Parathyroid adenoma (tissue), 2 donors: ENCODE measurements around the gene EIF5.
A peak's percentile ranks its signal among the peaks of the same experiment; 100 is the strongest.

Experiments used
- H2AFZ ChIP-seq: fragments of 300-600 bp; sonication (generic); one replicate; pipeline ENCODE4 v1.7.0; 2017; ENCODE audit warnings: antibody characterized with exemption, mild to moderate bottlenecking
- H3K27ac ChIP-seq: fragments of 300-600 bp; sonication (generic); one replicate; pipeline ENCODE4 v1.7.0; 2017
- H3K27me3 ChIP-seq: fragments of 300-600 bp; sonication (generic); one replicate; pipeline ENCODE4 v1.7.0; 2017; ENCODE audit warnings: low read length; ENCODE audit not compliant: control insufficient read depth, insufficient read depth
- H3K36me3 ChIP-seq: fragments of 300-600 bp; sonication (generic); one replicate; pipeline ENCODE4 v1.7.0; 2017; ENCODE audit warnings: low read length; ENCODE audit not compliant: control insufficient read depth, insufficient read depth
- H3K4me1 ChIP-seq: fragments of 300-600 bp; sonication (generic); one replicate; pipeline ENCODE4 v1.7.0; 2017; ENCODE audit warnings: control low read depth
- H3K4me2 ChIP-seq: fragments of 300-600 bp; sonication (generic); one replicate; pipeline ENCODE4 v1.7.0; 2017; ENCODE audit warnings: low read length
- H3K4me3 ChIP-seq: fragments of 300-600 bp; sonication (generic); one replicate; pipeline ENCODE4 v1.7.0; 2017; ENCODE audit warnings: low read depth, low read length
- H3K79me2 ChIP-seq: fragments of 300-600 bp; sonication (generic); one replicate; pipeline ENCODE4 v1.7.0; 2017; ENCODE audit warnings: control low read depth
- H3K9ac ChIP-seq: fragments of 300-600 bp; sonication (generic); one replicate; pipeline ENCODE4 v1.7.0; 2017; ENCODE audit warnings: mild to moderate bottlenecking
- H3K9me3 ChIP-seq: fragments of 300-600 bp; sonication (generic); one replicate; pipeline ENCODE4 v1.7.0; 2017; ENCODE audit warnings: low read length; ENCODE audit not compliant: control insufficient read depth
- CTCF ChIP-seq: fragments of 300-600 bp; sonication (generic); IDR thresholded peaks from one replicate; pipeline ENCODE4 v1.7.0; 2017; ENCODE audit warnings: antibody characterized with exemption, mild to moderate bottlenecking
- donor health status: primary hyperparathyroidism.

Gene EIF5

GRCh38 chr14:103391048-103391447 is 57.0 kb downstream of the EIF5 start:
- no peak overlapping the region for H3K4me3 ChIP-seq
- peak; percentile 72 for TF ChIP-seq CTCF
- no peak overlapping the region for H3K9ac ChIP-seq
- no peak overlapping the region for H2AFZ ChIP-seq
- H3K27me3 ChIP-seq = no peaks in the 10 kb centered on the region
- H3K4me2 ChIP-seq = no peak overlapping the region
- no peaks in the 10 kb centered on the region for H3K36me3 ChIP-seq
- peaks cover 28% of the 10 kb centered on the region for H3K4me1 ChIP-seq
- H3K9me3 ChIP-seq = no peaks in the 10 kb centered on the region
- peaks cover 74% of the 10 kb centered on the region for H3K79me2 ChIP-seq
- H3K27ac ChIP-seq = no peak overlapping the region

GRCh38 chr14:103392106-103392505 is 58.1 kb downstream of the EIF5 start:
- TF ChIP-seq CTCF = no peak
- Histone ChIP-seq H3K9me3 (no peaks in the 10 kb centered on the region), H3K79me2 (peaks cover 72% of the 10 kb centered on the region), H3K27me3 (no peaks in the 10 kb centered on the region), H2AFZ (no peak overlapping the region), H3K27ac (no peak overlapping the region), H3K9ac (no peak overlapping the region), H3K4me3 (no peak overlapping the region), H3K4me1 (peaks cover 30% of the 10 kb centered on the region), H3K4me2 (no peak overlapping the region), H3K36me3 (no peaks in the 10 kb centered on the region)

- Histone ChIP-seq H3K36me3 (no peaks in the 10 kb centered on the region), H2AFZ (no peak overlapping the region), H3K27ac (no peak overlapping the region), H3K79me2 (peaks cover 73% of the 10 kb centered on the region), H3K4me2 (no peak overlapping the region), H3K9ac (no peak overlapping the region), H3K4me3 (no peak overlapping the region), H3K27me3 (no peaks in the 10 kb centered on the region), H3K9me3 (no peaks in the 10 kb centered on the region), H3K4me1 (peaks cover 29% of the 10 kb centered on the region)
- no peak for TF ChIP-seq CTCF
Observed at GRCh38 chr14:103392572-103392971, 58.5 kb downstream of the EIF5 start.

GRCh38 chr14:103393070-103393469 is 59.0 kb downstream of the EIF5 start:
- Histone ChIP-seq H3K4me2 (no peak overlapping the region), H3K79me2 (peaks cover 73% of the 10 kb centered on the region), H3K9ac (no peak overlapping the region), H2AFZ (no peak overlapping the region), H3K4me3 (no peak overlapping the region), H3K36me3 (no peaks in the 10 kb centered on the region), H3K9me3 (no peaks in the 10 kb centered on the region), H3K27me3 (no peaks in the 10 kb centered on the region), H3K27ac (no peak overlapping the region), H3K4me1 (peaks cover 28% of the 10 kb centered on the region)
- no peak for TF ChIP-seq CTCF

GRCh38 chr14:103393676-103394626 is 59.9 kb downstream of the EIF5 start:
- no peaks in the 10 kb centered on the region for H3K36me3 ChIP-seq
- peaks cover 69% of the 10 kb centered on the region for H3K79me2 ChIP-seq
- peak overlapping the region; percentile 45 for H3K4me2 ChIP-seq
- H3K27ac ChIP-seq = peak overlapping the region; percentile 17
- H3K9me3 ChIP-seq = no peaks in the 10 kb centered on the region
- peak overlapping the region; percentile 13 for H3K4me3 ChIP-seq
- H3K27me3 ChIP-seq = no peaks in the 10 kb centered on the region
- TF ChIP-seq CTCF = peak; percentile 89
- no peak overlapping the region for H2AFZ ChIP-seq
- no peak overlapping the region for H3K9ac ChIP-seq
- peaks cover 32% of the 10 kb centered on the region for H3K4me1 ChIP-seq
